ENCODE results near the gene LDLRAP1. TPM values are rescaled to one million over a fixed set of nuclear protein-coding genes. Genes with fewer than 3 reads are reported as not detected.
A peak's percentile ranks its signal among the peaks of the same experiment; 100 is the strongest.

Gene LDLRAP1
- total RNA-seq, 1 donor from 2014 or later, result 34.3 TPM

GRCh38 chr1:25544243-25544764, 898 bp downstream of the LDLRAP1 start:
- Mint-ChIP-seq H3K9me3 (ENCODE audit: unreplicated experiment) (no peaks in the 10 kb centered on the region), H3K27me3 (ENCODE audit: unreplicated experiment) (no peaks in the 10 kb centered on the region), H3K27ac (ENCODE audit: unreplicated experiment) (peak overlapping the region; percentile 72), H3K4me1 (ENCODE audit: unreplicated experiment) (peaks cover 32% of the 10 kb centered on the region), H3K4me3 (ENCODE audit: unreplicated experiment) (peak overlapping the region; percentile 85), H3K36me3 (ENCODE audit: unreplicated experiment) (no peaks in the 10 kb centered on the region)
- no peak for DNase-seq (ENCODE audit: extremely low spot score, unreplicated experiment)
- TF ChIP-seq, protein P1, sequence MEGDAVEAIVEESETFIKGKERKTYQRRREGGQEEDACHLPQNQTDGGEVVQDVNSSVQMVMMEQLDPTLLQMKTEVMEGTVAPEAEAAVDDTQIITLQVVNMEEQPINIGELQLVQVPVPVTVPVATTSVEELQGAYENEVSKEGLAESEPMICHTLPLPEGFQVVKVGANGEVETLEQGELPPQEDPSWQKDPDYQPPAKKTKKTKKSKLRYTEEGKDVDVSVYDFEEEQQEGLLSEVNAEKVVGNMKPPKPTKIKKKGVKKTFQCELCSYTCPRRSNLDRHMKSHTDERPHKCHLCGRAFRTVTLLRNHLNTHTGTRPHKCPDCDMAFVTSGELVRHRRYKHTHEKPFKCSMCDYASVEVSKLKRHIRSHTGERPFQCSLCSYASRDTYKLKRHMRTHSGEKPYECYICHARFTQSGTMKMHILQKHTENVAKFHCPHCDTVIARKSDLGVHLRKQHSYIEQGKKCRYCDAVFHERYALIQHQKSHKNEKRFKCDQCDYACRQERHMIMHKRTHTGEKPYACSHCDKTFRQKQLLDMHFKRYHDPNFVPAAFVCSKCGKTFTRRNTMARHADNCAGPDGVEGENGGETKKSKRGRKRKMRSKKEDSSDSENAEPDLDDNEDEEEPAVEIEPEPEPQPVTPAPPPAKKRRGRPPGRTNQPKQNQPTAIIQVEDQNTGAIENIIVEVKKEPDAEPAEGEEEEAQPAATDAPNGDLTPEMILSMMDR (IDR thresholded peaks at IDR 0.05), result no peak

DNA sequence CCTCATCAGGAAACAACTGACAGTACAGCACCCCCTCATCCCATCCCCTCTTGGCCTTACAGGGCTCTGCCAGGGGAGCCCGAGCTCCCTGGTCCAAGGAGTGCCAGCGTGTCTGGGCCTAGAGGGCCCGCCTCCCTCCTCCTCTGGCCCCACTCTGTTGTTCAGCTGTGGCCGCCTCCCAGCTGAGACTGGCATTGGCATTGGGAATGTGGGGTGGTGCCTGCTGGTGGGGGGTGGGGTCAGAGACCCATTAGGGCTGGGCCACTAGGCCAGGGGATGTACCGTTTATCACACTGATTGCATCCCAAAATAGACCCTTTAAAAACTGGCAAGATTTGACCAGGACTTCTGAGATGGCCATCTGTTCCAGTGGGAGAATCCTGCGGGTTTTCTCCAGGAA, 1.4 kb downstream of the LDLRAP1 start:
- no peak for DNase-seq (ENCODE audit: extremely low spot score, unreplicated experiment)
- no peaks in the 10 kb centered on the region for H3K27me3 Mint-ChIP-seq (ENCODE audit: unreplicated experiment)
- peak overlapping the region; percentile 85 for H3K4me3 Mint-ChIP-seq (ENCODE audit: unreplicated experiment)

DNA sequence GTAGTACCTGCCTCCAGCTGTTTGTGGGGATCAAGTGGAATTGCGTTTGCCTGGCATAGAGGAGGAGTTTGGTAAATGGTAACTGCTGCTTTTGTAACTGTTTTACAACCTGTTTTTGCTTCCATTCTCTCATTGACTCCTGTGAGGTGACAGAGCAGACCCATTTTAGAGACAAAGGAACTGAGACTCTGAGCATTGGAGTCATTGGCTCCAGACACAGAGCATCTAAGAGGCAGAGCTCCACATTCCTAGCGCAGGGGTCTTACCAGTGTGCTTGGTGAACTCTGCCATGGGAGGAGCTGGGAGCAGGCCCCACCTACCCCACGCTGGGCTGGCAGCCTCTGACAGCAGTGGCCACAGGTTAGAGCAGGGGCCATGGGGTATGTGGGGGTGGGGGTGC, 2.4 kb downstream of the LDLRAP1 start:
- Mint-ChIP-seq H3K27me3 (ENCODE audit: unreplicated experiment) (no peaks in the 10 kb centered on the region), H3K36me3 (ENCODE audit: unreplicated experiment) (no peaks in the 10 kb centered on the region), H3K9me3 (ENCODE audit: unreplicated experiment) (no peaks in the 10 kb centered on the region), H3K27ac (ENCODE audit: unreplicated experiment) (no peak overlapping the region), H3K4me3 (ENCODE audit: unreplicated experiment) (no peak overlapping the region), H3K4me1 (ENCODE audit: unreplicated experiment) (peaks cover 46% of the 10 kb centered on the region)
- TF ChIP-seq, protein P1 (IDR thresholded peaks at IDR 0.05), result no peak
- DNase-seq (ENCODE audit: extremely low spot score, unreplicated experiment), result no peak

More for the DNA sequence above, 1.4 kb downstream of the LDLRAP1 start:
- no peaks in the 10 kb centered on the region for H3K36me3 Mint-ChIP-seq (ENCODE audit: unreplicated experiment)
- peak overlapping the region; percentile 72 for H3K27ac Mint-ChIP-seq (ENCODE audit: unreplicated experiment)
- peaks cover 37% of the 10 kb centered on the region for H3K4me1 Mint-ChIP-seq (ENCODE audit: unreplicated experiment)
- TF ChIP-seq, protein P1 (IDR thresholded peaks at IDR 0.05), result no peak
- H3K9me3 Mint-ChIP-seq (ENCODE audit: unreplicated experiment), result no peaks in the 10 kb centered on the region

GRCh38 chr1:25546193-25546592, 2.8 kb downstream of the LDLRAP1 start:
- H3K27ac Mint-ChIP-seq (ENCODE audit: unreplicated experiment), result no peak overlapping the region
- H3K4me1 Mint-ChIP-seq (ENCODE audit: unreplicated experiment), result peaks cover 50% of the 10 kb centered on the region
- H3K4me3 Mint-ChIP-seq (ENCODE audit: unreplicated experiment), result no peak overlapping the region
- TF ChIP-seq, protein P1 (IDR thresholded peaks at IDR 0.05), result no peak
- H3K27me3 Mint-ChIP-seq (ENCODE audit: unreplicated experiment), result no peaks in the 10 kb centered on the region
- H3K36me3 Mint-ChIP-seq (ENCODE audit: unreplicated experiment), result no peaks in the 10 kb centered on the region
- H3K9me3 Mint-ChIP-seq (ENCODE audit: unreplicated experiment), result no peaks in the 10 kb centered on the region
- DNase-seq (ENCODE audit: extremely low spot score, unreplicated experiment), result no peak

- Mint-ChIP-seq H3K27me3 (ENCODE audit: unreplicated experiment) (no peaks in the 10 kb centered on the region), H3K4me3 (ENCODE audit: unreplicated experiment) (no peak overlapping the region), H3K4me1 (ENCODE audit: unreplicated experiment) (peaks cover 65% of the 10 kb centered on the region), H3K9me3 (ENCODE audit: unreplicated experiment) (no peaks in the 10 kb centered on the region), H3K36me3 (ENCODE audit: unreplicated experiment) (peaks cover 2% of the 10 kb centered on the region), H3K27ac (ENCODE audit: unreplicated experiment) (no peak overlapping the region)
- TF ChIP-seq, protein P1 (IDR thresholded peaks at IDR 0.05), result no peak
- DNase-seq (ENCODE audit: extremely low spot score, unreplicated experiment), result no peak
These were observed 5.2 kb downstream of the LDLRAP1 start for GRCh38 chr1:25548601-25549000.
